WTC11 (cell line): ENCODE results near the gene SNX2. TPM values are rescaled to one million over a fixed set of nuclear protein-coding genes. Genes with fewer than 3 reads are reported as not detected.
"Not testable (repeated sequence)": the region's sequence is repeated elsewhere in the genome, so short reads cannot be mapped to it uniquely, and the experiment has no call there.

ENCODE experiments used
- ATAC-seq: fragments of 200-7000 bp; cut with Tn5 transposase; 2 replicates; pipeline ENCODE4 v1.10.0; 2021; ENCODE audit warnings: mild to moderate bottlenecking, moderate library complexity
- CTCF ChIA-PET: fragments of 300-600 bp; sonication (Branson Sonifier 250); formaldehyde crosslinking; loops from one replicate; lab custom pipeline; 2021; ENCODE audit warnings: antibody characterized with exemption; lab: Charles Lee
- POLR2A ChIA-PET: fragments of 350-600 bp; sonication (Branson Sonifier 250); formaldehyde crosslinking; loops from one replicate; lab custom pipeline; 2021; ENCODE audit warnings: antibody characterized with exemption; lab: Charles Lee
- DNase-seq: peaks from one replicate; pipeline ENCODE4 v3.0.0; 2021; ENCODE audit warnings: low spot score
- H3K27ac Mint-ChIP-seq: 2 replicates; pipeline ENCODE4 v1.8.0; 2021; ENCODE audit warnings: mixed read lengths
- H3K27me3 Mint-ChIP-seq: 2 replicates; pipeline ENCODE4 v1.8.0; 2021; ENCODE audit warnings: low read depth, mild to moderate bottlenecking, moderate library complexity, mixed read lengths
- H3K36me3 Mint-ChIP-seq: 2 replicates; pipeline ENCODE4 v1.8.0; 2021; ENCODE audit warnings: mixed read lengths
- H3K4me1 Mint-ChIP-seq: 2 replicates; pipeline ENCODE4 v1.8.0; 2022; ENCODE audit warnings: mixed read lengths
- H3K4me3 Mint-ChIP-seq: 2 replicates; pipeline ENCODE4 v1.8.0; 2021; ENCODE audit warnings: mild to moderate bottlenecking, moderate library complexity, mixed read lengths
- H3K9me3 Mint-ChIP-seq: 2 replicates; pipeline ENCODE4 v1.8.0; 2021; ENCODE audit warnings: mixed read lengths
- ATF1 ChIP-seq: sonication (generic); formaldehyde crosslinking; IDR thresholded peaks from 2 replicates; pipeline ENCODE4 v1.8.1; 2023; ENCODE audit warnings: mild to moderate bottlenecking, moderate library complexity, missing genetic modification reagents
- ATF2 ChIP-seq: sonication (generic); formaldehyde crosslinking; IDR thresholded peaks from 2 replicates; pipeline ENCODE4 v1.8.1; 2022; ENCODE audit warnings: low read depth, missing genetic modification reagents, borderline replicate concordance
- CBFB ChIP-seq: sonication (generic); formaldehyde crosslinking; IDR thresholded peaks from 2 replicates; pipeline ENCODE4 v1.8.1; 2022; ENCODE audit warnings: mild to moderate bottlenecking, low read depth, missing genetic modification reagents
- E2F4 ChIP-seq: sonication (generic); formaldehyde crosslinking; IDR thresholded peaks from 2 replicates; pipeline ENCODE4 v1.8.1; 2022; ENCODE audit warnings: low read depth, mild to moderate bottlenecking, moderate library complexity, missing genetic modification reagents, borderline replicate concordance
- EMX1 ChIP-seq: fragments of 250-450 bp; sonication (Bioruptor Pico); IDR thresholded peaks from 2 replicates; pipeline ENCODE4 v1.8.0; 2021; ENCODE audit warnings: mild to moderate bottlenecking
- GABPB1 ChIP-seq: sonication (generic); formaldehyde crosslinking; IDR thresholded peaks from 2 replicates; pipeline ENCODE4 v1.8.1; 2023; ENCODE audit warnings: mild to moderate bottlenecking, missing genetic modification reagents
- GRHL2 ChIP-seq: fragments of 250-450 bp; sonication (Bioruptor Pico); IDR thresholded peaks from 2 replicates; pipeline ENCODE4 v1.8.0; 2022; ENCODE audit warnings: mild to moderate bottlenecking, moderate library complexity; ENCODE audit not compliant: insufficient replicate concordance, severe bottlenecking
- HMGA2 ChIP-seq: fragments of 250-450 bp; sonication (Bioruptor Pico); IDR thresholded peaks from 2 replicates; pipeline ENCODE4 v1.4.0; 2021; ENCODE audit warnings: mild to moderate bottlenecking, moderate library complexity
- MXD4 ChIP-seq: fragments of 250-450 bp; sonication (Bioruptor Pico); IDR thresholded peaks from 2 replicates; pipeline ENCODE4 v1.8.0; 2021; ENCODE audit warnings: mild to moderate bottlenecking, moderate library complexity, borderline replicate concordance
- NFATC4 ChIP-seq: fragments of 250-450 bp; sonication (Bioruptor Pico); IDR thresholded peaks from 2 replicates; pipeline ENCODE4 v1.9.0; 2021; ENCODE audit warnings: mild to moderate bottlenecking
- NFE2L1 ChIP-seq: sonication (generic); formaldehyde crosslinking; IDR thresholded peaks from 2 replicates; pipeline ENCODE4 v1.8.1; 2023; ENCODE audit warnings: missing genetic modification reagents
- TEAD4 ChIP-seq: sonication (generic); formaldehyde crosslinking; IDR thresholded peaks from 2 replicates; pipeline ENCODE4 v1.8.0; 2022; ENCODE audit warnings: mild to moderate bottlenecking, missing genetic modification reagents
- TP53 ChIP-seq: sonication (generic); formaldehyde crosslinking; IDR thresholded peaks from 2 replicates; pipeline ENCODE4 v1.8.1; 2023; ENCODE audit warnings: mild to moderate bottlenecking, missing genetic modification reagents
- ZMAT4 ChIP-seq: fragments of 250-450 bp; sonication (Bioruptor Pico); IDR thresholded peaks from 2 replicates; pipeline ENCODE4 v1.9.0; 2021; ENCODE audit warnings: mild to moderate bottlenecking
- ZNF317 ChIP-seq: sonication (generic); formaldehyde crosslinking; IDR thresholded peaks from 2 replicates; pipeline ENCODE4 v1.8.1; 2023; ENCODE audit warnings: low read depth, mild to moderate bottlenecking, moderate library complexity, missing genetic modification reagents, borderline replicate concordance
- ZNF396 ChIP-seq: fragments of 250-450 bp; sonication (Bioruptor Pico); IDR thresholded peaks from 2 replicates; pipeline ENCODE4 v1.8.0; 2021; ENCODE audit warnings: mild to moderate bottlenecking, moderate library complexity, borderline replicate concordance
- ZNF416 ChIP-seq: fragments of 250-450 bp; sonication (Bioruptor Pico); IDR thresholded peaks from 2 replicates; pipeline ENCODE4 v1.9.0; 2021; ENCODE audit warnings: mild to moderate bottlenecking, inconsistent platforms
- total RNA-seq: library from RNA; stranded (reverse); gene quantifications from 3 replicates; pipeline ENCODE4 v1.2.3, GENCODE V29; 2021
- TF ChIP-seq, protein P1 (sequence below): sonication (generic); formaldehyde crosslinking; IDR thresholded peaks from 2 replicates; pipeline ENCODE4 v1.8.0; 2022; ENCODE audit warnings: mild to moderate bottlenecking, missing genetic modification reagents
- TF ChIP-seq, protein P2 (sequence below): sonication (generic); formaldehyde crosslinking; IDR thresholded peaks from 2 replicates; pipeline ENCODE4 v1.8.0; 2023; ENCODE audit warnings: missing genetic modification reagents, mild to moderate bottlenecking, borderline replicate concordance

SNX2 gene
- total RNA-seq, 1 experiment from 2014 or later: 63.7 TPM

- Mint-ChIP-seq H3K4me3 (no peak overlapping the region), H3K27ac (no peak overlapping the region), H3K4me1 (peaks cover 20% of the 10 kb centered on the region), H3K27me3 (no peaks in the 10 kb centered on the region), H3K9me3 (no peaks in the 10 kb centered on the region), H3K36me3 (no peaks in the 10 kb centered on the region)
- CTCF ChIA-PET: no interaction called here
- TF ChIP-seq ZNF416 (CRISPR knock-in tag): no peak
- no peak for TF ChIP-seq TP53
- no peak for TF ChIP-seq CBFB (CRISPR knock-in tag)
- no peak for TF ChIP-seq EMX1 (CRISPR knock-in tag)
- no peak for TF ChIP-seq GRHL2
- TF ChIP-seq ATF2 (CRISPR knock-in tag): no peak
- TF ChIP-seq ZMAT4 (CRISPR knock-in tag): no peak
- no peak for TF ChIP-seq ZNF317 (CRISPR knock-in tag)
- no peak for TF ChIP-seq TEAD4 (CRISPR knock-in tag)
- no peak for TF ChIP-seq ZNF396 (CRISPR knock-in tag)
- TF ChIP-seq, protein P1, sequence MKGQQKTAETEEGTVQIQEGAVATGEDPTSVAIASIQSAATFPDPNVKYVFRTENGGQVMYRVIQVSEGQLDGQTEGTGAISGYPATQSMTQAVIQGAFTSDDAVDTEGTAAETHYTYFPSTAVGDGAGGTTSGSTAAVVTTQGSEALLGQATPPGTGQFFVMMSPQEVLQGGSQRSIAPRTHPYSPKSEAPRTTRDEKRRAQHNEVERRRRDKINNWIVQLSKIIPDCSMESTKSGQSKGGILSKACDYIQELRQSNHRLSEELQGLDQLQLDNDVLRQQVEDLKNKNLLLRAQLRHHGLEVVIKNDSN (CRISPR knock-in tag): no peak
- no peak for TF ChIP-seq MXD4 (CRISPR knock-in tag)
- no peak for TF ChIP-seq HMGA2 (CRISPR knock-in tag)
- no peak for TF ChIP-seq E2F4
- TF ChIP-seq, protein P2, sequence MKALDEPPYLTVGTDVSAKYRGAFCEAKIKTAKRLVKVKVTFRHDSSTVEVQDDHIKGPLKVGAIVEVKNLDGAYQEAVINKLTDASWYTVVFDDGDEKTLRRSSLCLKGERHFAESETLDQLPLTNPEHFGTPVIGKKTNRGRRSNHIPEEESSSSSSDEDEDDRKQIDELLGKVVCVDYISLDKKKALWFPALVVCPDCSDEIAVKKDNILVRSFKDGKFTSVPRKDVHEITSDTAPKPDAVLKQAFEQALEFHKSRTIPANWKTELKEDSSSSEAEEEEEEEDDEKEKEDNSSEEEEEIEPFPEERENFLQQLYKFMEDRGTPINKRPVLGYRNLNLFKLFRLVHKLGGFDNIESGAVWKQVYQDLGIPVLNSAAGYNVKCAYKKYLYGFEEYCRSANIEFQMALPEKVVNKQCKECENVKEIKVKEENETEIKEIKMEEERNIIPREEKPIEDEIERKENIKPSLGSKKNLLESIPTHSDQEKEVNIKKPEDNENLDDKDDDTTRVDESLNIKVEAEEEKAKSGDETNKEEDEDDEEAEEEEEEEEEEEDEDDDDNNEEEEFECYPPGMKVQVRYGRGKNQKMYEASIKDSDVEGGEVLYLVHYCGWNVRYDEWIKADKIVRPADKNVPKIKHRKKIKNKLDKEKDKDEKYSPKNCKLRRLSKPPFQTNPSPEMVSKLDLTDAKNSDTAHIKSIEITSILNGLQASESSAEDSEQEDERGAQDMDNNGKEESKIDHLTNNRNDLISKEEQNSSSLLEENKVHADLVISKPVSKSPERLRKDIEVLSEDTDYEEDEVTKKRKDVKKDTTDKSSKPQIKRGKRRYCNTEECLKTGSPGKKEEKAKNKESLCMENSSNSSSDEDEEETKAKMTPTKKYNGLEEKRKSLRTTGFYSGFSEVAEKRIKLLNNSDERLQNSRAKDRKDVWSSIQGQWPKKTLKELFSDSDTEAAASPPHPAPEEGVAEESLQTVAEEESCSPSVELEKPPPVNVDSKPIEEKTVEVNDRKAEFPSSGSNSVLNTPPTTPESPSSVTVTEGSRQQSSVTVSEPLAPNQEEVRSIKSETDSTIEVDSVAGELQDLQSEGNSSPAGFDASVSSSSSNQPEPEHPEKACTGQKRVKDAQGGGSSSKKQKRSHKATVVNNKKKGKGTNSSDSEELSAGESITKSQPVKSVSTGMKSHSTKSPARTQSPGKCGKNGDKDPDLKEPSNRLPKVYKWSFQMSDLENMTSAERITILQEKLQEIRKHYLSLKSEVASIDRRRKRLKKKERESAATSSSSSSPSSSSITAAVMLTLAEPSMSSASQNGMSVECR (CRISPR knock-in tag): no peak
- no peak for TF ChIP-seq GABPB1 (CRISPR knock-in tag)
- no peak for TF ChIP-seq NFE2L1 (CRISPR knock-in tag)
- TF ChIP-seq ATF1 (CRISPR knock-in tag): no peak
- DNase-seq (no peak), ATAC-seq (no peak)
- POLR2A ChIA-PET: interaction anchor here (0.9 kb wide), 1 partner anchor 13 kb away, joined by 4 read pairs; no protein-coding TSS in a partner anchor
These were observed 14.6 kb upstream of the SNX2 start for GRCh38 chr5:122760236-122760635.

- CTCF ChIA-PET: interaction anchor here (1.2 kb wide), 1 partner anchor 9 kb away, joined by 4 read pairs; no protein-coding TSS in a partner anchor
- no peaks in the 10 kb centered on the region for H3K27me3 Mint-ChIP-seq
- ATAC-seq (no peak), DNase-seq (no peak)
- no peaks in the 10 kb centered on the region for H3K9me3 Mint-ChIP-seq
- no peak overlapping the region for H3K4me3 Mint-ChIP-seq
- H3K27ac Mint-ChIP-seq: no peak overlapping the region
- H3K4me1 Mint-ChIP-seq: peaks cover 13% of the 10 kb centered on the region
- TF ChIP-seq, protein P2 (CRISPR knock-in tag): no peak
- TF ChIP-seq NFATC4: no peak
- no peaks in the 10 kb centered on the region for H3K36me3 Mint-ChIP-seq
- POLR2A ChIA-PET: interaction anchor here (0.9 kb wide), 1 partner anchor 12 kb away, joined by 4 read pairs; no protein-coding TSS in a partner anchor
These were observed 13.8 kb upstream of the SNX2 start for GRCh38 chr5:122761115-122761514.

- H3K4me3 Mint-ChIP-seq, ATAC-seq, H3K9me3 Mint-ChIP-seq, DNase-seq, H3K27me3 Mint-ChIP-seq, H3K36me3 Mint-ChIP-seq: not testable (repeated sequence)
- CTCF ChIA-PET: interaction anchor here (1.2 kb wide), 1 partner anchor 10 kb away, joined by 4 read pairs; no protein-coding TSS in a partner anchor
- POLR2A ChIA-PET: interaction anchor here (0.7 kb wide), 2 partner anchors 438 to 1448 kb away, joined by 4 to 6 read pairs; no protein-coding TSS in a partner anchor
- Mint-ChIP-seq H3K4me1 (peaks cover 11% of the 10 kb centered on the region), H3K27ac (peak overlapping the region; percentile 24; the same call in 1 of the 2 replicates)
These were observed 13.0 kb upstream of the SNX2 start for GRCh38 chr5:122761896-122762295.
